Inferior parietal cortex (tissue), 1 donor: ENCODE measurements around the gene NES.
"Not testable (repeated sequence)": the region's sequence is repeated elsewhere in the genome, so short reads cannot be mapped to it uniquely, and the experiment has no call there.

ENCODE experiments used
- DNase-seq: peaks from one replicate; pipeline ENCODE4 v3.0.0-alpha.2; 2016; ENCODE audit errors: extremely low spot score

NES gene

GRCh38 chr1:156645056-156645455 lies 32.2 kb downstream of the NES start:
- no peak for DNase-seq

GRCh38 chr1:156644640-156645039 lies 32.6 kb downstream of the NES start:
- DNase-seq, result no peak

GRCh38 chr1:156644146-156644545 lies 33.1 kb downstream of the NES start:
- DNase-seq, result no peak

GRCh38 chr1:156643778-156644092 lies 33.5 kb downstream of the NES start:
- DNase-seq, result no peak

- DNase-seq, result no peak
Observed at GRCh38 chr1:156643049-156643777, 34.0 kb downstream of the NES start.

GRCh38 chr1:156642265-156643048 lies 34.8 kb downstream of the NES start:
- DNase-seq, result no peak

- no peak for DNase-seq
Observed at GRCh38 chr1:156641761-156642264, 35.4 kb downstream of the NES start, which contains the start of gene BCAN. Gene BCAN, plus strand, starts transcription at chr1:156642117. Its CDS starts 3,938 bp downstream, at chr1:156646055.

GRCh38 chr1:156640842-156641706 lies 36.1 kb downstream of the NES start:
- peak; percentile 41 for DNase-seq

- DNase-seq, result no peak
Observed at GRCh38 chr1:156639601-156640101, 37.6 kb downstream of the NES start.

- peak; percentile 46 for DNase-seq
Observed at GRCh38 chr1:156638189-156638985, 38.8 kb downstream of the NES start.

GRCh38 chr1:156632355-156632754 lies 44.9 kb downstream of the NES start:
- no peak for DNase-seq

GRCh38 chr1:156631152-156631551 lies 46.1 kb downstream of the NES start:
- DNase-seq, result not testable (repeated sequence)

- no peak for DNase-seq
Observed at GRCh38 chr1:156629823-156630449, 47.3 kb downstream of the NES start.

GRCh38 chr1:156627313-156627880 lies 49.8 kb downstream of the NES start:
- peak; percentile 79 for DNase-seq

GRCh38 chr1:156626079-156626438 lies 51.1 kb downstream of the NES start:
- DNase-seq, result no peak

GRCh38 chr1:156625436-156626078 lies 51.6 kb downstream of the NES start:
- DNase-seq, result peak; percentile 82

GRCh38 chr1:156624814-156625435 lies 52.3 kb downstream of the NES start:
- DNase-seq, result no peak

- DNase-seq, result peak; percentile 47
Observed at GRCh38 chr1:156623946-156624813, 53.0 kb downstream of the NES start.
